Measurements from ENCODE around the gene TLE1.

The TLE1 gene

DNA sequence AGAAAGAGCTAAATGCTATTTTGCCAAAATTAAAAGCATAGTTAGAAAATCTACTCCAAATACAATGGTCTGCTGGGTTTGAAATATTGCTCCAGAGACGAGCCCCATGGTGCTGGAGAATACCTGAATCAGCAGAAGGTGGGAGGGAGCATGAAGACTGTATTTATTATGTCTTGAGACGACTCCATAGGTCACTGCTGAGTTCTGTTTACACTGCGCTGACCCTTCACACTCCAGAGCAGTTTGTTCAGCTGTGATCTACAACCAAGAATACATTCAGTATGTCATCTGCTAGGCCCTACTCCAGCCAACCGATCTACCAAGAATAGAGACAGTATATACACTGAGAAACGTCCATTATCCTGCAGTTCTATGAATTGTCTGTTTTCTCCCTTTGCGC lies 150.5 kb downstream of the TLE1 start:
- TF ChIP-seq GATA3 (IDR thresholded peaks at IDR 0.05; ENCODE audit: low read depth, low read length): no peak
- no peak for TF ChIP-seq GATA2 (IDR thresholded peaks at IDR 0.05; ENCODE audit: low read depth, low read length)

DNA sequence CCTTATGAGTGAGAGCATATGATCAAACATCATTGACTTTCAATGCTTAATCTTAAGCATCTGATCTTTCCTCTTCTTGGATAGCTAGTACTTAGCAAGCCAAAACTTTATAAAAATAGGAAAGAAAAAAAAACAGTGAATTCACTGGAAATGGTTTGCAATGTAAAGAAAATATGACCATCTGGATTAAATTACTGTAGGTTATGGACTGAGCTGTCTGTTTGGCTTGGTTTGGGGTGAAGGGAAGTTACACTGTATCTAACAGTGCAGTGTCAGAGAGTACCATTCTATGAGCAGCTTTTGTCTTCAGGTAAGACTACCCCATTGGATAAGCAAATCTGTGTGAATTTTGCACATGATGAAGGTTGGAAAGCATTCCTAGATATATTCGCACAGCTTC lies 151.4 kb downstream of the TLE1 start:
- TF ChIP-seq GATA2 (IDR thresholded peaks at IDR 0.05; ENCODE audit: low read depth, low read length): no peak
- no peak for TF ChIP-seq GATA3 (IDR thresholded peaks at IDR 0.05; ENCODE audit: low read depth, low read length)

DNA sequence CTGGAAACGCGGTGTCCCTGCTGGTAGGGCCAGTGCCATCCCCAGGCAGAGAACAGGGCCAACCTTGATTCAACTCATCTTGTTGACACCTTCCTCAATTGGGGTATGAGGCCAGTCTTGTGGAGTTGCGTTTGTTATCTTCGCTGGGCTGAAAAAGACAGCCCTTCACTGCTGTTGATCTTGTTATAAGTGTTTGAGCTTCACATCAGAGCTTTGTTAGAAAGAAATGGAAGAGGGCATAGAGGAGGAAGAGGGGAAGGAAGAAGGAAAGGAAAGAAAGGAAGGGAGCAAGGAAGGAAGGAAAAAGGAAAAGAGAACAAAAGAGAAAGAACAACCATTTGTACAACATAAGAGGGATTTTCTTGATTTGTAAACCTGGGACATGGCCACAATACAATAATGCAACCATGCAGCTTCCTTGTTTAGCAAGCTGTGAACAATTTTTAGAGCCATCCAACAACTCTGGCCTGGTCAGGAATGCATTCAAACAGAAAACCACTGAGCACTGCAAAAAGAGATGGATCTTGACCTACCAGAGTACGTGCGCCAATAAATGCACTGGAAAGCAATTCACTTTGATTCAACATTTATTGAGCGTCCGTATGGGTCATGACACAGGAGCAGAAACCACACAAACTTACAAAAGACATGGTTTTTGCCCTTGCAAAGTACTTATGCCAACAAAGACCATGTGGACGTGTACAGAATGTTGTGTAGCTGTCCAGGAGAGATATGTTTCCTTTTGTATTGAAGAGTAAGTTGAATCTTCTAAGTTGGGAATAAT lies 152.9 kb downstream of the TLE1 start:
- TF ChIP-seq GATA2 (IDR thresholded peaks at IDR 0.05; ENCODE audit: low read depth, low read length): no peak
- TF ChIP-seq GATA3 (IDR thresholded peaks at IDR 0.05; ENCODE audit: low read depth, low read length): no peak

DNA sequence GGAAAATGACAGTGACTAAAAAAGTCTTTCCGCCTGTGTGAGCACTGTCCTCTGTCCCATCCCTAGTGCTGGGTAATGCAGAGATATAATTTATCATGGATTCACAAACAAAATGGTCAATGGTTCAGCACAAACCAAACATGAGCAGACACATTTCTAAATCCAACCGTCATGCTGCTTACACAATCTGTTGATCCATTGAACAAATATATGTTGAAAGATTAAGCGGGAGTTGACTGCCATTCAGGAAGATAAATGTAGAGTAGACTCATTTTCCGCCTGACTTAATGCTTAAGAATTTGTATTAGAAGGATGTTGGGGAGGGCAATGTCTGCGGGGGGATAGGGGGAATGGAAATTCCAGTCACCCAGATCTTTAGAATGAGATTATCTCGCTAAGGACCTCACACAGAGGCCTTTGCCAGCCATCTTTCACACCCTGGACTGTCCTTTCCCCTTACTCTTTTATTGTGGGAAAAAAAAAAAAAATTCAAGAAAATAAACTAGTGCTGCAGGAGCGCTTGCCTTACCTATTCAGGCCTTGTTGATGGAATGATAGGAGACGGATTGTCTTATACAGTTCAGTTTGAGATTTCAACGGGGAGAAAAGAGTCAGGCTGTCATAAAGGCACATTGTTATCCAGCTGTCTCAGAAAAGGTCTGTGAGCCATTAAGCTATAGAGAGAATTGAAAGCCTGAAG lies 153.7 kb downstream of the TLE1 start:
- no peak for TF ChIP-seq GATA2 (IDR thresholded peaks at IDR 0.05; ENCODE audit: low read depth, low read length)
- TF ChIP-seq GATA3 (IDR thresholded peaks at IDR 0.05; ENCODE audit: low read depth, low read length): no peak

DNA sequence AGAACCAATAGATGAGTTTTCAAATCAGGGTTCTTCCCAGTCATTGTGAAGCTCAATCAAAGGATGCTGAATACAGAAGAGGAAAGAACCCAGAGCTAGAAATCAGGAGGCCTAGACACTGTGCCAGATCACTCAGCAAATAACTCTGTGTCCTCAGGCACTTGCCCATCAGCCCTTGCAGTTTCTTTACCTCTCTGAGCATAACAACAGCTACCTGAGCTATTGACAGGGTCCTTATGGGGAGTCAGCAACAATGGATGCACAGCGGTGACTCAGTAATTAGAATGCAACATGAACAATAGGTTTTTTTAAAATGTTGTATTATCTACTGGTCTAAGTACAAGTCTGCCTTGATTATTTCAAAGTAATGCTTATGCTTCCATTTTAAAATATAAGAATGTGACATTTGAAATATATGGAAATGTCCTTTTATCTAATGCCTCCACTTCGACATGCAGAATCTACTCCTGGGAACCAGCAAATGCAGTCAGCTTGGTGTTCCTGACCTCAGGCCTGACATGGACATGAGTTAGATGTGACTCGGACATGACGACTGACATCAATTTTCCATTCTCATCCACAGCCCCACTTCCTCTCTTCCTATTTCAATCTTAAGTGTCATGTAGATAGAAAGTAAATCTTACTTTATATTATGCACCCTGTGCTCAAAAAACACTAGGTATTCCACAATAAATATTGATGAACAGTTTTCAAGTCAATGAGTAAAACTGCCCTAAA lies 155.0 kb downstream of the TLE1 start:
- TF ChIP-seq GATA2 (IDR thresholded peaks at IDR 0.05; ENCODE audit: low read depth, low read length) (no peak), GATA3 (IDR thresholded peaks at IDR 0.05; ENCODE audit: low read depth, low read length) (no peak)

Data from SH-SY5Y (cell line).